Bronchial epithelial cell (primary cell): ENCODE data around the gene MCRIP2. TPM values are rescaled to one million over a fixed set of nuclear protein-coding genes. Genes with fewer than 3 reads are reported as not detected.
A peak's percentile ranks its signal among the peaks of the same experiment; 100 is the strongest.

ENCODE experiments used
- DNase-seq: peaks from one replicate; pipeline ENCODE4 v3.0.0-alpha.2; 2010; ENCODE audit warnings: low read depth
- FAIRE-seq: peaks from 2 replicates; lab custom pipeline; 2011; peaks lifted over from hg19 to GRCh38; lab: Jason Lieb, UNC
- H3K27me3 ChIP-seq: 2 replicates; pipeline ENCODE4 v1.5.1; 2011; ENCODE audit warnings: low read length; ENCODE audit not compliant: control insufficient read depth, insufficient read depth
- H3K36me3 ChIP-seq: 2 replicates; pipeline ENCODE4 v1.5.1; 2011; ENCODE audit warnings: low read length; ENCODE audit not compliant: control insufficient read depth, insufficient read depth
- H3K4me3 ChIP-seq: 2 replicates; pipeline ENCODE4 v1.5.1; 2011; ENCODE audit warnings: mild to moderate bottlenecking, low read depth, low read length, control low read depth
- total RNA-seq: library from RNA; depleted of rRNA; stranded (reverse); fragments of >200 nt; gene quantifications from 2 replicates; pipeline ENCODE4 v1.2.1, GENCODE V29; 2014
- TF ChIP-seq, protein P1 (sequence below): IDR thresholded peaks from 2 replicates; pipeline ENCODE4 v1.5.1; 2011; ENCODE audit warnings: mild to moderate bottlenecking, moderate library complexity, low read length, control low read depth, inconsistent platforms; ENCODE audit not compliant: insufficient read depth, severe bottlenecking

Gene MCRIP2
- total RNA-seq, 1 donor from 2014 or later: 45.0 TPM

DNA sequence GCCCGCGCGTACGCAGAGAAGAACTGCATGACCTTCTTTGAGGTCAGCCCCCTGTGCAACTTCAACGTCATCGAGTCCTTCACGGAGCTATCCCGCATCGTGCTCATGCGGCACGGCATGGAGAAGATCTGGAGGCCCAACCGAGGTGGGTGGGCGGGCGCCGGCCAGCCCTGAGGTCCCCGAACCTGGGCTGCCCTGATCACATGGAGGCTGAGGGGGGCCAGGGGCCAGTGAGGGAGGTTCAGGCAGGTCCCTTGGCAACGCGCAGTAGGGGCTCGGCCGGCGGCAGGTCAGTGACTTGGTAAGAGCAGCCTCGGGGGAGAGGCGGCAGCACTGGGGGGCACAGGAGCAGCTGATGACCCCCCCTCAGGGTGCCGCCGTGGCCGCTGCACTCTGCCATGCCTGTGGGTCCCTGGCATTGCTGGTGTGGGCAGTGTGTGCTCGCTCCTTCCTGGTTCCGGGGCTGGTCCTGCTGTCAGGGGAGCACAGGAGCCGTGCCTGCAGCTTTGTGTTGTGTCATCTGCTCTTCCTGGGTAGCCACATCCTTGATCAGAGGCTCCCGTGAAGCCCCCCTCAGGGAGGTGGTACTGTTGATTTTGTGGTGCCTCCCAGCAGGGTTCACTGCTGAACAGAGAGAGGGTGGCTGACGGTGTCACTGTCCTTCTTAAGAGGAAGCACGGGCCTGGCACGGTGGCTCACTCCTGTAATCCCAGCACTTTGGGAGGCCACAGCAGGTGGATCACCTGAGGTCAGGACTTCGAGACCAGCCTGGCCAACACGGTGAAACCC, 15.5 kb upstream of the MCRIP2 start:
- FAIRE-seq: no peak
- TF ChIP-seq, protein P1, sequence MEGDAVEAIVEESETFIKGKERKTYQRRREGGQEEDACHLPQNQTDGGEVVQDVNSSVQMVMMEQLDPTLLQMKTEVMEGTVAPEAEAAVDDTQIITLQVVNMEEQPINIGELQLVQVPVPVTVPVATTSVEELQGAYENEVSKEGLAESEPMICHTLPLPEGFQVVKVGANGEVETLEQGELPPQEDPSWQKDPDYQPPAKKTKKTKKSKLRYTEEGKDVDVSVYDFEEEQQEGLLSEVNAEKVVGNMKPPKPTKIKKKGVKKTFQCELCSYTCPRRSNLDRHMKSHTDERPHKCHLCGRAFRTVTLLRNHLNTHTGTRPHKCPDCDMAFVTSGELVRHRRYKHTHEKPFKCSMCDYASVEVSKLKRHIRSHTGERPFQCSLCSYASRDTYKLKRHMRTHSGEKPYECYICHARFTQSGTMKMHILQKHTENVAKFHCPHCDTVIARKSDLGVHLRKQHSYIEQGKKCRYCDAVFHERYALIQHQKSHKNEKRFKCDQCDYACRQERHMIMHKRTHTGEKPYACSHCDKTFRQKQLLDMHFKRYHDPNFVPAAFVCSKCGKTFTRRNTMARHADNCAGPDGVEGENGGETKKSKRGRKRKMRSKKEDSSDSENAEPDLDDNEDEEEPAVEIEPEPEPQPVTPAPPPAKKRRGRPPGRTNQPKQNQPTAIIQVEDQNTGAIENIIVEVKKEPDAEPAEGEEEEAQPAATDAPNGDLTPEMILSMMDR: no peak
- H3K4me3 ChIP-seq: no peak overlapping the region
- DNase-seq: no peak
- peaks cover 3% of the 10 kb centered on the region for H3K36me3 ChIP-seq
- no peaks in the 10 kb centered on the region for H3K27me3 ChIP-seq

DNA sequence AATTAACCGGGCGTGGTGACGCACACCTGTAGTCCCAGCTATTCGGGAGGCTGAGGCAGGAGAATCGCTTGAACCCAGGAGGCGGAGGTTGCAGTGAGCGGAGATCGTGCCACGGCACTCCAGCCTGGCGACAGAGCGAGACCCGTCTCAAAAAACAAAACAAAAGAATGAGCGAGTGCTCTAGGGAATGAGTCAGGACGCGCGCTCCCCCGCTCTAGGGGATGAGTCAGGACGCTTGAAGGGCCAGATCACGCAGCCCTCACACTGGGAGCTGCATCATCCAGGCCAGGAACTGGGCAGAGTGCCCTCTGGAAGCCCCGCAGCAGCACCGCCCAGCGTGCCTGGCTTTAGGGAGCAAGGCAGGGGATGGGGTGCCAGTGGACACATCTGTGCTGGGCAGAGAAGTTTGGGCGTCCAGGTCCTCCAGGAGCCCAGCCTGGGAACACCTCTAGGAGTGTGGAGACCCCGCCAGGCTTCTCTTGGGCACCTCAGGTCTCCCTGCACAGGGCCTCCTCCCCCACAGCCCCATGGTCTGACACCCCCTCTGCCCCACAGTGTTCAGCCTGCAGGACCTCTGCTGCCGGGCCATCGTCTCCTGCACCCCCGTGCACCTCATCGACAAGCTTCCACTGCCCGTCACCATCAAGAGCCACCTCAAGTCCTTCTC, 14.7 kb upstream of the MCRIP2 start:
- FAIRE-seq (no peak), DNase-seq (peak; percentile 90)
- Histone ChIP-seq H3K36me3 (peaks cover 3% of the 10 kb centered on the region), H3K4me3 (no peak overlapping the region), H3K27me3 (no peaks in the 10 kb centered on the region)
- TF ChIP-seq, protein P1: no peak

DNA sequence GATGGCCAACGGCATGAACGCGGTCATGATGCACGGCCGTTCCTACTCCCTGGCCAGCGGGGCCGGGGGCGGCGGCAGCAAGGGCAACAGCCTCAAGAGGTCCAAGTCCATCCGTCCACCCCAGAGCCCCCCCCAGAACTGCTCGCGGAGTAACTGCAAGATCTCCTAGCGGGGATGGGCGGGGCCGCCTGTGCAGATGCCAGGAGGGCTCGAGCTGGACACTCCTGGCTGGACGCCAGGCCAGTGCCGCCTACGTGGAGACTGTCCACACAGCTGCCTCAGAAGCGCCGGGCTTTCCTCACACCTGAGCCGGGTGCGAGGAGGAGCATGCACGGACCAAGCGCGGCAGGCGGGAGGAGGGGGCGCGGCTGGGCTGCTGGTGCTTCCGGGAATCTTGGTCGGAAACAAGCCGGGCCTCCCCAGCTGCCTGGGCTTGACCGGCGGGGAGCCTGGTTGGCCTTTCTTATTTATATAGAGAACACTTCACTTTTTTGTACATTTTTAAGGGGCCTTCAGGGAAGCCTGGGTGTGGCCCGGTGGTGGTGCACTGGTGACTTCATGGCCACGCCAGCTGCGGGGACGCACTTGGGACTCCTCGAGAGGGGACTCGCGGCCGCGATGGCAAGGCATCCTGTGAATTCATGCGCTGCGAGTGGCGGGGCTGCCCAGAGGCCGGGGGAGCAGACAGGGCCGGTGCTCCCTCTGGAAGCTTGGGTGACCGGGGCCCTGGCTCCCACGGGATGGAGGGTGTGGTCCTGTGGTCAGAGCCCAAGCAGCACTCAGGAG, 14.0 kb upstream of the MCRIP2 start:
- TF ChIP-seq, protein P1: no peak
- no peak for DNase-seq
- Histone ChIP-seq H3K4me3 (no peak overlapping the region), H3K36me3 (peaks cover 3% of the 10 kb centered on the region), H3K27me3 (no peaks in the 10 kb centered on the region)
- FAIRE-seq: no peak

DNA sequence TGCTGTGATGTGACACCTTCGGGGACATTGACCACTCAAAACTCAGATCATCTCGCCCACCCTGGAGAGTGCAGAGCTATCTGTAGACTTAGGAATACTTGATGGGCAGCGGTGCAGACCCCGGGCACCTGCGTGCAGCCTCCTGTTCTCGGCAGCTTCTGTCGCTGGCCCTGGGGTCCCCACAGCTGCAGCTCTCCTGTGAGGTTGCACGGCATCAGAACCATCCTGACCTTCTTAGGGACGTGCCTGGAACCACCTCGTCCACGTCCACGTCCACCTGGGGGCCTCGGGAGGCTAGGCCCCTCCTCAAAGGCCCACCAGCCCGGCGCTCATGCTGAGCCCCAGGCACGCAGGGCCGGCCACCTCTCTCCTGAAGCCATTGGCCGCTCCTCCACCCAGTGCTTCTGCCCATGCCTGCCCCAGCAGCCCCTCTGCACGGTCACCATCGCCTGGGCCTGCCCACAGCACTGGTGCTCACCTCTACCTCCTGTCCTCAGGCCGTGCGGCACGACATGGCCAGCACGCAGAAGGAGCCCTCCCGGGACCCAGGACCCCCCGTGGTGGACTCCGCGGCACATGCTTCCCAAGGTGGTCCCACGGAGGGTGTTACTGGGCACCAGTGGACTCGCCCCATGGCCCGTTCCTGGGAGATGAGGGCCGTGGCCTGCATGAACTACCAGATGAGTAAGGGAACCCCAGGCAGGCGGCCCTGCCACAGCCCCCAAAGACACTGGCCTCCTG, 13.1 kb upstream of the MCRIP2 start:
- DNase-seq (no peak), FAIRE-seq (no peak)
- no peak overlapping the region for H3K4me3 ChIP-seq
- peaks cover 3% of the 10 kb centered on the region for H3K36me3 ChIP-seq
- H3K27me3 ChIP-seq: no peaks in the 10 kb centered on the region
- TF ChIP-seq, protein P1: no peak

DNA sequence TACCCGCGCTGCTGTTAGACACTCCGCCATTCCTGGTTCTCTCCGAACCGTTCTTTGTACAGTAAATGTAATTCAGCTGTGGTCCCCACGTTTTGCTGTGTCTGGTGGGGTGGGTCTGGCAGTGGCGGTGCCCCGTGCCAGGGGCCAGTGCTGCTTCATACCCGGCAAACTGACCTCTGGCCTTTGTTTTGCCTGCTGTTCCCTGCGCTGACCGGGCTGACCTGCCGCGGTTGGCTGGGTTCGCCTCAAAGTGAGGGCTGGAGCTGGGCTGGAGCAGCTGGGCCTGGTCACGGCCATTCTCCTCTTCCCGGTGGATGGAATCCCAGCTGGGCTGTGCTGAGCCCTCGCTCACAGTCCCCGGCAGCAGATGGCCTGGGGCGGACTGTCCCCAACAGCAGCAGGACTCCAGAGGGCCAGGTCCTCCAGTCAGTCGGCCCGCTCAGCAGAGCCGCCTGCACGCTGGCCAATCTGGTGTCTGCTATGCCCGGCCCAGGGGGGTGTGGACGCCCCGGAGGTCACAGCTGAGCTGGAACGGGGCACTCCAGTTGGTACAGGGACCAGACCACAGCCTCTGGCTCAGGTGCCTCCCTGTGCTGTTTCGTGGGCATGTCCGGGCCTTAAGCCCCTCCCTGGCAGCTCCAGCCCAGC, 12.3 kb upstream of the MCRIP2 start:
- H3K27me3 ChIP-seq: no peaks in the 10 kb centered on the region
- FAIRE-seq (no peak), DNase-seq (no peak)
- peaks cover 6% of the 10 kb centered on the region for H3K36me3 ChIP-seq
- TF ChIP-seq, protein P1: no peak
- H3K4me3 ChIP-seq: no peak overlapping the region
